Prostate gland (tissue), 2 donors: ENCODE results near the gene CEPT1.
A peak's percentile ranks its signal among the peaks of the same experiment; 100 is the strongest.

Experiments used
- POLR2A ChIP-seq: fragments of 450-650 bp; IDR thresholded peaks from one replicate; pipeline ENCODE4 v1.6.1; 2016; ENCODE audit warnings: antibody characterized with exemption, mild to moderate bottlenecking
- TF ChIP-seq, protein P1 (sequence below), 4 experiments: fragments of 200-600 bp in 2 of 4; fragments of 450-650 bp in 2 of 4; sonication (generic) in 2 of 4; IDR thresholded peaks; 1 replicate in 3 of 4; 2 replicates in 1 of 4; pipeline ENCODE4 v1.5.1; 2016 to 2019; ENCODE audit warnings: antibody characterized with exemption in 4 of 4, mild to moderate bottlenecking in 2 of 4, moderate library complexity in 2 of 4

DNA sequence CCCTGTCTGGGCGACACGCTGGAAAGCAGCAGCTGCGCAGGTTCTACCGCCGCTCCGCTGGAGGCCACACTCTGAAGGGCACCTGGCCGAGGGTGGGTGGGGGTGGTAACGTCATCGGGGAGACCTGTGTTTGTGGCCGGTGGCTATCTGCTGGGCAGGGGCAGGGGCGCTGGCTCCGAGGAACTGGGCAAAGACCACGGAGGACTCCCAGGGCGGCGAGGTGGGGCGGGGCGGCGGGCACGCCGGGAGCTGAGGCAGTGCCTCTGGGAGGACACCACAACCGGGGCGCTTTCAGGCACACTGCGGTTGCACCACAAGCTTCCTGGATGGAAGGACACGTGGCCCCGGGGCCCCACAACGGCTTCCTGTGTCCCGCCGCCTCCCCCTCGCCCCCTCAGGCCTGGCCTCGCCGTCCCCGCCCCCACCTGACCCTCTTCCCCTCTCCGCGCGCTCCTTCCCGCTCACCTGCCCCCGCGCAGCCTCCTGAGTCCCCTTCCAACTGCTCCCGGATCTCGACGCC is 63.7 kb downstream of the CEPT1 start:
- TF ChIP-seq, protein P1, sequence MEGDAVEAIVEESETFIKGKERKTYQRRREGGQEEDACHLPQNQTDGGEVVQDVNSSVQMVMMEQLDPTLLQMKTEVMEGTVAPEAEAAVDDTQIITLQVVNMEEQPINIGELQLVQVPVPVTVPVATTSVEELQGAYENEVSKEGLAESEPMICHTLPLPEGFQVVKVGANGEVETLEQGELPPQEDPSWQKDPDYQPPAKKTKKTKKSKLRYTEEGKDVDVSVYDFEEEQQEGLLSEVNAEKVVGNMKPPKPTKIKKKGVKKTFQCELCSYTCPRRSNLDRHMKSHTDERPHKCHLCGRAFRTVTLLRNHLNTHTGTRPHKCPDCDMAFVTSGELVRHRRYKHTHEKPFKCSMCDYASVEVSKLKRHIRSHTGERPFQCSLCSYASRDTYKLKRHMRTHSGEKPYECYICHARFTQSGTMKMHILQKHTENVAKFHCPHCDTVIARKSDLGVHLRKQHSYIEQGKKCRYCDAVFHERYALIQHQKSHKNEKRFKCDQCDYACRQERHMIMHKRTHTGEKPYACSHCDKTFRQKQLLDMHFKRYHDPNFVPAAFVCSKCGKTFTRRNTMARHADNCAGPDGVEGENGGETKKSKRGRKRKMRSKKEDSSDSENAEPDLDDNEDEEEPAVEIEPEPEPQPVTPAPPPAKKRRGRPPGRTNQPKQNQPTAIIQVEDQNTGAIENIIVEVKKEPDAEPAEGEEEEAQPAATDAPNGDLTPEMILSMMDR (IDR thresholded peaks at IDR 0.05) = no peak
- peak; percentile 31 for TF ChIP-seq POLR2A
